ENCODE results near the gene CPLX3. TPM values are rescaled to one million over a fixed set of nuclear protein-coding genes. Genes with fewer than 3 reads are reported as not detected.

CPLX3 gene
- total and polyA plus RNA-seq, 2 of the 8 experiments (the other 6 are each of a cell fraction or from before 2014, with no cell fraction given), result 0.17 TPM; not detected in 1

- no peaks in the 10 kb centered on the region for H3K9me3 ChIP-seq (ENCODE audit: insufficient read depth in 2 of 2, low read depth in 1 of 2, low read length in 1 of 2)
- H3K4ac ChIP-seq (replicated peaks; ENCODE audit: insufficient read length, low read depth, low read length), result no peak overlapping the region
- no peak overlapping the region for H2BK5ac ChIP-seq (ENCODE audit: low read depth, low read length)
- H3K23me2 ChIP-seq (ENCODE audit: low read depth, low read length), result 0 out of 2 replicates have a peak, but pooled peaks cover 2% of the 10 kb centered on the region
- no peak overlapping the region for H2BK12ac ChIP-seq (ENCODE audit: low read depth, low read length)
- TF ChIP-seq BRCA1 (IDR thresholded peaks at IDR 0.05; ENCODE audit: low read depth, low read length), result no peak
- no peak for TF ChIP-seq RFX5 (IDR thresholded peaks at IDR 0.05; ENCODE audit: borderline replicate concordance, low read depth, low read length)
- TF ChIP-seq TAF7 (optimal IDR thresholded peaks at IDR 0.05; ENCODE audit: borderline replicate concordance, low read depth, low read length), result no peak
- no peak for TF ChIP-seq SP4 (IDR thresholded peaks at IDR 0.05; ENCODE audit: low read length)
- no peak for TF ChIP-seq CHD1 (IDR thresholded peaks at IDR 0.05; ENCODE audit: low read depth, low read length)
- TF ChIP-seq HDAC6 (IDR thresholded peaks at IDR 0.05; ENCODE audit: low read depth, low read length), result no peak
- TF ChIP-seq SP2 (IDR thresholded peaks at IDR 0.05; ENCODE audit: low read length), result no peak
- no peak for TF ChIP-seq ZNF274 (IDR thresholded peaks at IDR 0.05; ENCODE audit: borderline replicate concordance, extremely low read depth, low read length)
- no peak for TF ChIP-seq KDM1A (IDR thresholded peaks at IDR 0.05; ENCODE audit: borderline replicate concordance, low read length)
- TF ChIP-seq SIX5 (IDR thresholded peaks at IDR 0.05; ENCODE audit: low read depth, low read length), result no peak
- no peak for TF ChIP-seq FOSL1 (IDR thresholded peaks at IDR 0.05; ENCODE audit: insufficient read depth, low read depth, low read length)
- no peak for TF ChIP-seq NANOG (IDR thresholded peaks at IDR 0.05; ENCODE audit: insufficient read depth, low read depth, low read length, poor library complexity, severe bottlenecking)
- H3K27ac ChIP-seq (ENCODE audit: low read depth, low read length), result no peak overlapping the region
- no peaks in the 10 kb centered on the region for H3K36me3 ChIP-seq (ENCODE audit: control insufficient read depth in 2 of 4, insufficient read depth in 4 of 4, low read length in 3 of 4)
- no peak overlapping the region for H2BK20ac ChIP-seq (ENCODE audit: low read length)
- no peak overlapping the region; the same call in 1 of the 2 replicates for H2BK15ac ChIP-seq (ENCODE audit: low read length)
- no peaks in the 10 kb centered on the region for H4K20me1 ChIP-seq (replicated peaks in 1 of 2; ENCODE audit: control insufficient read depth in 1 of 2, insufficient read depth in 2 of 2, low read length in 2 of 2)
- H3K79me2 ChIP-seq (ENCODE audit: control insufficient read depth in 1 of 2, insufficient read depth in 2 of 2, low read length in 2 of 2), result no peaks in the 10 kb centered on the region
- FAIRE-seq (no peak), DNase-seq (ENCODE audit: low read depth in 1 of 2, low spot score in 2 of 2) (no peak)
- no peak overlapping the region for H2AK5ac ChIP-seq (ENCODE audit: low read depth, low read length)
- CTCF ChIA-PET (ENCODE audit: partially characterized antibody), result interaction anchor here (1.0 to 15.7 kb wide), 15 partner anchors 9 to 189 kb away, joined by 3 to 135 read pairs (median 8); no protein-coding TSS in a partner anchor
- H3K4me1 ChIP-seq (replicated peaks in 1 of 4; ENCODE audit: control insufficient read depth in 3 of 4, insufficient read depth in 4 of 4, low read length in 3 of 4), result peaks cover 0 to 12% (median 6%) of the 10 kb centered on the region in 4 experiments; a peak in 6 of 7 replicates
- no peak overlapping the region for H4K8ac ChIP-seq (ENCODE audit: extremely low read depth, insufficient read depth, low read length)
- H4K5ac ChIP-seq (ENCODE audit: insufficient read length, low read depth, low read length), result no peak overlapping the region
- H3K14ac ChIP-seq (ENCODE audit: insufficient read length), result no peak overlapping the region
- no peak overlapping the region for H2BK120ac ChIP-seq (replicated peaks; ENCODE audit: low read depth, low read length)
- no peak overlapping the region for H3K9ac ChIP-seq (replicated peaks in 1 of 4; ENCODE audit: extremely low read depth in 1 of 4, low read depth in 3 of 4, low read length in 3 of 4)
- H2AFZ ChIP-seq (ENCODE audit: low read length), result no peak overlapping the region
- no peak overlapping the region for H3K56ac ChIP-seq (replicated peaks; ENCODE audit: insufficient read length, low read depth, low read length)
- H3K79me1 ChIP-seq (ENCODE audit: low read depth, low read length), result no peaks in the 10 kb centered on the region
- H3K18ac ChIP-seq (ENCODE audit: extremely low read depth, low read length), result no peak overlapping the region
- 87% methylated on average over 5 of the region's 5 CpGs; no CpG with 5 or more reads in 1 of the 2 experiments for WGBS, 2 experiments (ENCODE audit: extremely low coverage in 1 of 2, insufficient coverage in 1 of 2, insufficient read length in 1 of 2, insufficient replicate concordance in 2 of 2, low coverage in 1 of 2, low lambda C conversion rate in 2 of 2, missing lambda C conversion rate in 1 of 2)
- no peak overlapping the region for H3K4me3 ChIP-seq (ENCODE audit: extremely low read depth in 1 of 4, insufficient read depth in 2 of 4, low read depth in 3 of 4, low read length in 4 of 4)
- POLR2A ChIA-PET (ENCODE audit: partially characterized antibody), result interaction anchor here (1.1 to 2.6 kb wide), 7 partner anchors 10 to 202 kb away, joined by 3 to 10 read pairs (median 3); no protein-coding TSS in a partner anchor
- peaks cover 0 to 15% (median 5%) of the 10 kb centered on the region in 4 experiments; a peak in 5 of 7 replicates for H3K27me3 ChIP-seq (replicated peaks in 1 of 4; ENCODE audit: control insufficient read depth in 3 of 4, extremely low read depth in 1 of 4, insufficient read depth in 3 of 4, low read length in 3 of 4)
- no peak overlapping the region for H3K4me2 ChIP-seq (ENCODE audit: insufficient read depth in 1 of 2, low read depth in 2 of 2, low read length in 2 of 2)
- H3K23ac ChIP-seq (ENCODE audit: insufficient read length), result no peak overlapping the region
- no peak overlapping the region for H4K91ac ChIP-seq (replicated peaks; ENCODE audit: insufficient read length, low read length)
These were observed 6.4 kb upstream of the CPLX3 start for GRCh38 chr15:74820056-74820455.

All from H1 (cell line).